CD4-positive, alpha-beta T cell treated with Interleukin-1 beta for 1 hour (primary cell): ENCODE results near the gene STYXL1.
A peak's percentile ranks its signal among the peaks of the same experiment; 100 is the strongest.

Experiments used
- DNase-seq, 2 donors: peaks; one replicate each; pipeline ENCODE4 v3.0.0-alpha.2; 2020 to 2022

Gene STYXL1

DNA sequence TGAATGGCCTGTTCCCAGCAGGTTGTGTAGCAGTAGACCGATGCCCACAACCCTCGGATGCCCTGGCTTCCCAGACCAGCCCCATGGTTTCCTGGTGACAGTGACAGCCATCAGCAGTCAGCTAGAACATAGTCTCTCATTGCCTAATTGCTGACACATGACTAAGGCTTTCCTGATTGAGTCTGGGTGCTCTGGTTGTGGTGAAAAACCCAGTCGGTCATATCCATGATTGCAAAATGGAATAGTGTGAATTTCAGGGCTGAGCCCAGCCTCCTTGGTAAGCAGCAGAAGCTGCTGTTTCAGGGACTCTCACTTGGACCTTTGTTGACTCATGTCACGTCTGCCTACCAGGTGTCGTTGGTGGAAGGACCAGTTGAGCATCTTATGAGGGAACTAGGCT is 96.3 kb downstream of the STYXL1 start:
- DNase-seq = peak in 1 of 2 donors; percentile 64

DNA sequence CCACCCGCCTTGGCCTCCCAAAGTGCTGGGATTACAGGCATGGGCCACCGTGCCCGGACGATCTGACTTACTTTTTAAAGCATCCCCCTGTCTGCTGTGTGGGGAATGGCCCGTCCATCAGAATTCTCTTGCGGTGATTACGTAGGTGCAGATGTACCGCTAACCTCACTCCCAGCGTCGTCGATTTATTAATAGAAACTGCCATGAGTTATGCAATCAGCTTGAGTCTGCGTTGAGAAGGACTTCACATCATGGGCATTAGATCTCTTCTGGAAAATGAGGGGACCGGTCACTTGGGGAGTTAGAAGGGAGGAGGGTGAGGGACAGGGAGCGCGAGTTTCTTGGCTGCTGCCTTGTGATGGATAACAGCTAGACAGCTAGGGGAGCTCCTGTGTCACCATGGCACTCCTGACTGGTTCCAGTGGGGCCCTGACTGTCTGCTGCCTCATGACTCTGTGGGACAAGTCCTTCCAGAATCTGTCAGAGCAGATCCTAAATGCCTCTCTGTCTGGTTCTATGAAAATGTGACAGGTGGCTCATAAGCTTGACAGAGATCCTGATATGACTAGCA is 97.6 kb downstream of the STYXL1 start:
- DNase-seq = no peak

DNA sequence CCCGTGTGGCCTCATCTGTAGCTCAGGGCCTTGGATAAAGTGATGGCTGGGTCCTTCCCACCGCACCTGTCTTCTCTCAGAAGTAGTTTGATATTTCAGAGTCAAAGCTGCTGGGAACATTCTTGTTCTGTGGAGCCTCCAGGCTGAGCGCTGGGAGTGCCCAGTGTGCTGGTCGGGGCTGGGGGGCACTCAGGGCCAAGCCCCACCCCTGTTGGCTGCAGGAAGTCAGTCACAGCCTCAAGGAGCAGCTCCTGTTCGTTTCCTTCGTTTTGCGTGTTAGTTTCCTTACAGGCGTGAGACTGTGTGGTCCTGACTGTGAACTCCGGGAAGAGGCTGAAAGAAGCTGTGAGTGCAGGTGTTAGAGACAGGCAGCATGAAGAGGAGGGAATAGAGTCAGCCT is 99.6 kb downstream of the STYXL1 start:
- no peak for DNase-seq
